ENCODE results near the gene CEP112.

The CEP112 gene

DNA sequence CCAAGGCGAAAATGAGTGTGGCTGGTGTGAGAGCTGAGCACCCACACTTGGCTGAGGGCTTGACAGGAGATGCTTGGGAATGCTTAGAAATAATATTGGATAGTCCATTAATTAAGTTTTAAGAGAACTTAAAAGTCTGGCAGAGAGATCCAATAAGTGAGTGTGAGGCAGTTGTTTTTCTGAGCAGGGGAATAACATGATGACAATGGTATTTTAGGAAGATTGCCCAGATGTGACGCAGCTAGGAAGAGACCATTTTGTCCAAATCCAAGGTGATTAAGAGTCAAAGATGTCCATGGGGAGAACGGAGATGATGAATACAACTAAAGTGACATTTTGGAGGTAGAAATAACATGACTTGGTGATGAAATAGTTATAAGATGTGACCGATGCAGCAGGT, 527.7 kb downstream of the CEP112 start:
- no peak for DNase-seq (ENCODE audit: low read depth in 1 of 2, low spot score in 1 of 2)

DNA sequence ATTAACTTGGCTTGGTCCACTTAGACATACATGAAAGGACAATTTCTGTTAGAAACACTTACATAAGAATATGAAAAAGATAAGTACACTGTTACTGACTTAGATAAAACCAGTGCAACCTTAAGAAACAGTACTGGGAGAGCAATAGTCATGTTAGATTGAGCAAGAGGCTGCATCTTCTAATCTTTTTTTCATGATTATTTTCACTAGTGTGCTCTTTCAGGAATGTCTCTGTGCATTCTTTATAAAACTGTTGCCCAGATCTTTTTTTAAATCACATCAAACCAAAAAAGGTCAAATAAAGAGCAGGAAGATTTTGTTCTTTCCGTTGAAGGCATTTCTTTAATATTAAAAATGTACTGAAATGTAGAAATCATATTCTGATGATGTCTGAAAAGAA, 529.7 kb downstream of the CEP112 start:
- no peak for DNase-seq (ENCODE audit: low read depth in 1 of 2, low spot score in 1 of 2)

DNA sequence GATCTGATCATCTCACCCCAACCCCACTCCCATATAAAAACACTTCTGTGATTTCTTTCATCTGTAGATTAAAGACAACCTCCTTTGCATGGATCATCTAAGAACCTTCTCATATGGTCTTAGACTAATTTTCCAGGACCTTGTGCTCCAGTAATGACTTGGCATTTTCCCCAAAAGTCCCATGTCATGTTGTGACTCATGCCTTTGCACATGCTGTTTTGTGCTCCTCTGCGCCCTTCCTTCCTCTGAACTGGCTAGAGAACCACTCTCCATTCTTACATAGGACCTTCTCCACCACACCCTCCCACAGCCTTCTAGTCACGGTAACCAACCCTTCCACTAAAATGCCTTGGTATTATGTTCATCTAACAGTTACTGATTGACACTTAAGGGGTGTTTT, 531.0 kb downstream of the CEP112 start:
- DNase-seq (ENCODE audit: low read depth in 1 of 2, low spot score in 1 of 2) = no peak

DNA sequence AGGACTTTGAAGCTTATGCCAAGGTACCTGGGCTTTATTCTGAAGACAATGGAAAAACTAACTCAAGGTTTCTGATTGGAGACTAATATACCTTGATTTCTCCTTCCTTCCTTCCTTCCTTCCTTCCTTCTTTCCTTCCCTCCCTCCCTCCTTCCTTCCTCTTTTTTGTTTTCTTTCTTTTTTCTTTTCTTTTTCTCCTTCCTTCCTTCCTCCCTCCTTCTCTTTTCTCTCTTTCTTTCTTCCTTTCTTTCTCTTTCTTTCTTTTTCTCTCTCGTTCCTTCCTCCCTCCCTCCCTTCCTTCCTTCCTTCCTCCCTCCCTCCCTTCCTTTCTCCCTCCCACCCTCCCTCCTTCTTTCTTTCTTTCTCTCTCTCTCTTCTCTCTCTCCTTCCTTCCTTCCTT, 531.9 kb downstream of the CEP112 start:
- DNase-seq (ENCODE audit: low read depth in 1 of 2, low spot score in 1 of 2) = no peak

DNA sequence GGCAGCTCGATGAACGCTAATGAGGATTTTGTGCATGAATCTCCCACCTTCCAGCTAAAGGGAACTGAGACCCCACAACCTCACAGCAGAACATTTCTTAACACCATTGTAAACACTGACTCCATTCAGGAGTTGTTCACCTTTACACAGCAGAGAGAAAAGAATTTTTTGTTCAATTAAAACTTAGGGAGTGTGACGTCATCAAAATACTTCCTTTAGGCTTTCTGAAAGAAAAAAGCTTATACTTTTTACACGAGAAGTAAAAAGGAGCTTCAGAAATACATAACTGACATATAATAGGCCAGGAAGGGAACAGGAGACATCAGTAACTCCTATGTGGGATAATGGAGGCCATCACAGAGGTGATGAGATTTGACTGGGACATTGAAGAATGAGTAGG, 532.4 kb downstream of the CEP112 start:
- no peak for DNase-seq (ENCODE audit: low read depth in 1 of 2, low spot score in 1 of 2)

DNA sequence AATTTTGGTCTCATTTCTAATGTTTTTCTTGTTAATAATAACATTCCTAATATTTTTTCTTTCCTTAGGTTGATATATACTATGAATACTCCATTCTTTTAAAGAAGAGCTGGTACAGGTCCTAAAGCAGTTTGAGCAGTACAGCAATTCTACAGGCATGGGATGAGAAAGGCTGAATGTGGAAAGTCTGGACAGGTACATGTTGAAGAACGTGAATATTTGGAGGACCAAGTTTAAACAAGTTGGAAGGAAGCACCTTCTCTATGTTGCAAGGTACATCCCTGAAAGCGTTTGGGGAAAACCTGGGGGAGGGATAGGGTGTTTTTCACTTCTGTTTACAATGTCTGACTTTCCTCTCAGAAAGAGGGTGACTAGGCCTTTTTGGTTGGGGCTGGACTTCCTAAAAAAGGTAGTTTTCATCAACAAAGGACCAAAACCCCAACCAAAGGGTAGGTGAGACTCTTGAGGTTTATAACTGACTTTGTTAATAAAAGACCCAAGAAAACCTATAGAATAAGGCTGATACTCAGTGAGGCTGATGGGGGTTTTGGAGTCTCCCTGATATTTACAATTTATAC, 534.6 kb downstream of the CEP112 start:
- DNase-seq (ENCODE audit: low read depth in 1 of 2, low spot score in 1 of 2) = no peak

DNA sequence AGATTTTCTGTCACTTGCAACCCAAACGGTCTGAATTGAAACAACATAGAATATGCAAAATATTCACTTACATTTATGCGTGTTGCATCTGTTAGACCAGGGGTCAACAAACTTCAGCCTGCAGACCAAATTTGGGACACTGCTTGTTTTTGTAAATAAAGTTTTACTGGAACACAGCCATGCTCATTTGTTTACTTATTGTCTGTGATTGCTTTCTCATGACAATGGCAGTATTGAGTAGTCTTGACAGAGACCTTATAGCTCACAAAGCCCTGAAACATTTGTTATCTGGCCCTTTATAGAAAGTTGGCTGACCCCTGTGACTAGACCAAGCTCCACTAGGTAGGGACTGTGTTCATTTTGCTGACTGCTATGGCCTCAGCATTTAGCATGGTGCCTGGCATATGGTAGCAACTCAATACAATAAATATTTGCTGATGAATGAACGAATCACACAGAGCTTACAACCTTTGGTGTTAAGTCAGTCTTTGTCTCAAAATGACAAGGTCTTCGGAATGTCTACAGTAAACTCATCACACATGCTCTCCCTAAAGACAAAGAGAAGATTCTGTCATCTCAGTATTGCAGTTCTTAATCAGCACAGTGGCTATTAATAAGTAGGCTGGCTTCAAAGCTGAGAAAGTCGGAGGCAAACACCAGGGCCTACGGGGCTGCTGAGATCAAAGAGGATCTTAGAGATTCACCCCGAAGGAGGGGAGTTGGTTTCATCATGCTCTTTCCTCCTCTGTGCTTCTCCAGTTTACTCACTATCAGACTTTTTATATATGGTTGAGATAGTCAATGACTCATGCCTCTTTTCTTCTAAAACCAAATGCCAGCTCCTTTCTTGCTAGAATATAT, 535.3 kb downstream of the CEP112 start:
- peak in 1 of 2 donors; percentile 59 for DNase-seq (ENCODE audit: low read depth in 1 of 2, low spot score in 1 of 2)

DNA sequence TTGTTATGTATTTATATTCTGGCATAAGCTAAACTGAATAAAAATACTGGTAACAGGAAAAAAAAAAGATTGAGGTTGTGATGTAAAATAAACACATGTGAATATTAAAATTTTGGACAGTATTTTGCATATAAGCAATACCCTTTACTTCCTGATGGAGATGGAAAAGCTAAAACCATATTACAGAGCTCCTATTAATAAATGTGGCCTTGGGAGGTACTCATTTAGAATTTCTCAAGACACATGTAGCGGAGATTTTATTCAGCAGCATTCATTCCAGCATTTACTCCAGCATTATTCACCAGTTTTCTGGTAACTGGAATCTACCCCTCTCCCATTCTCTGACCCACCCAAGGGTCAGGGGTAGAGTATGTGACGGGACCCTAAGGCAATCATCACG, 536.2 kb downstream of the CEP112 start:
- no peak for DNase-seq (ENCODE audit: low read depth in 1 of 2, low spot score in 1 of 2)

DNA sequence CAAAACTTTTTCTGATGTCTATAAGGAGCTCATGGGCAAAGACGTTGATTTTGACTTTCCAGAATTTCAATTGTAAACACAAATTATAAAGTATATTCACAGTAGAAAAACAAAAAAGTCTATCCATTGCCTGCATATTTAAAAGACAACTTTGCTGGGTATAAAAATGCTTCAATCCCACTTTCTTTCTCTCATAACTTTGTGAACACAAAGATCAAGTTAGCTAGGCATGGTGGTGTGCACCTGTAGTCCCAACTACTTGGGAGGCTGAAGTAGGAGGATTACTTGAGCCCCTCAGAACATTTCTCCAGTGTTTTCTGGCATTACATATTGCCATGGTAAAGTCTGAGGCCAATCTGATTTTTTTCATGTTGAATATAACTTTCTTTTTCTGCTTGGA, 547.4 kb downstream of the CEP112 start:
- no peak for DNase-seq (ENCODE audit: low read depth in 1 of 2, low spot score in 1 of 2)

DNA sequence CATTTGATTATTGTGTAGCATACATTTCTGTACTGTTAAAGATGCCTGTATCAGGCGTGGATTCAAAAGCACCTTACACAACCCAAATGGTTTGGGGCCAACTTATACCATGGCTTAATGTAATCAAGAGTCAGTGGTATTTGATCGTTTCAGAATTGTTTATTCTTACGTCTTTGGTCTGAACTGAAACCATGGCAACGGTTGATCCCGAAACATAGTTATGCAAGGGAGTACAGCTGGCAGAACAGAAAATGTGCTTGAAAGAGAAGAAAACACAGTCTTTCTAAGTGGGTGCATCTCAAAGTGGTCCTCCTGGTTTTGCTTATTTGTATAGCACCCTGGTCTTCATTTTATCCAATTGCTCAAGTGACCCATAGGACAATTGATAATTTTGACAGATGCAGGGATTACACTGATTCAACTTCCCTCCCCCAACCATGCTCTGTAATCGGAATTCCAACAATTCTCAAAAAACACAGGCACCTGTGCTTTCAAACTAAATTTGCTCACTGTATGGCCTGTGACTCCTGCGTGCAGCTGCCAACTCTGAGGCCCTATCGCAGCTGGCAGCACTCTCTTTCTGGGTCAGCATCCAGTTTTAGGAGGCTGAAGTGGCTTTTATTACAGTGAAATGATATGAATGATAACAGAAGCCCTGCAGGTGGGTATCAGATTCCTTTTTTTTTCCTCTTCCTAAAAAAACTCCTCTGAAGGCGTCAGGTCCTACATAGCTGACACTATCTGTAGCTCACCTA, 553.5 kb downstream of the CEP112 start:
- DNase-seq (ENCODE audit: low read depth in 1 of 2, low spot score in 1 of 2) = no peak

- no peak for DNase-seq (ENCODE audit: low read depth in 1 of 2, low spot score in 1 of 2)
Measured at GRCh38 chr17:65637786-65638185, 554.1 kb downstream of the CEP112 start.

DNA sequence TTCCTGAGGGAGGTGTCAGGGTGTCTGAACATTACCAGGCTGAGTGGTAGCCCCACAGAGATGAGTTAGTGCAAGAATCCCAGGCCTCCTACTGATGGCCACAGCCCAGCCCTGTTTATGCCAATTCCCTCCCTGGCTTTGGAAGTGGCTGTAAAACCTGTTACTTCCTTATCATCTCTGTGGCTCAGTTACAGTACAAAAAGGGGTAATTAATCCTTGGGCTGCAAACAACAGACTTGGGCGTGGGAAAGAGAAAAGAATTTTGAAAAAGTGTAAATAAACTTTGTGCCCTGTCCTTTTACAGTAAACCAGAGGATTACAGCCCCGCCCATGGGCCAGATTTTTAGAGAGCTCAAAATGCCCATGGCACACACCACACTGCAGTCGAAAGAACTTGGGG, 557.4 kb downstream of the CEP112 start:
- no peak for DNase-seq (ENCODE audit: low read depth in 1 of 2, low spot score in 1 of 2)

- DNase-seq (ENCODE audit: low read depth in 1 of 2, low spot score in 1 of 2) = no peak
Measured at GRCh38 chr17:65633988-65634387, 557.9 kb downstream of the CEP112 start.

GRCh38 chr17:65633146-65633881, 558.6 kb downstream of the CEP112 start:
- DNase-seq (ENCODE audit: low read depth in 1 of 2, low spot score in 1 of 2) = no peak

DNA sequence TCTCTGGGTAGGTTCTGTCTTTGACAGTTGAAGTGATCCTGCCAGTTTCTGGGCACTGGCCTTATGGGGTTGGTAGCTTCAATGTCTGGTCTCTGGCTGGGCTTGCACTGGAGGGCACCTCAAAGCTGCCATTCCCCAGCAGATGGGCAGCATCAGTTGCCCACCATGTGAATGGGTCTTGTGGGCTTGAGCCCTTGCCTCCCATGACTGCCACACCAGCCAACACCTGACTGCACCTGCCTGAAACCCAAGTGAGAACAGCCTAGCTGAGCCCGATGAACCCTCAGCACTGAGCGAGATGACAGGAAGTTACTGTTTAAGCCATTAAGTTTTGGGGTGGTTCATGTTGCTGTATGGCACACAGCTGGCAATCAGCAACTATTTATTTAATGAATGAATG, 561.4 kb downstream of the CEP112 start:
- DNase-seq (ENCODE audit: low read depth in 1 of 2, low spot score in 1 of 2) = no peak

- no peak for DNase-seq (ENCODE audit: low read depth in 1 of 2, low spot score in 1 of 2)
Measured at GRCh38 chr17:65629234-65629690, 562.7 kb downstream of the CEP112 start.

DNA sequence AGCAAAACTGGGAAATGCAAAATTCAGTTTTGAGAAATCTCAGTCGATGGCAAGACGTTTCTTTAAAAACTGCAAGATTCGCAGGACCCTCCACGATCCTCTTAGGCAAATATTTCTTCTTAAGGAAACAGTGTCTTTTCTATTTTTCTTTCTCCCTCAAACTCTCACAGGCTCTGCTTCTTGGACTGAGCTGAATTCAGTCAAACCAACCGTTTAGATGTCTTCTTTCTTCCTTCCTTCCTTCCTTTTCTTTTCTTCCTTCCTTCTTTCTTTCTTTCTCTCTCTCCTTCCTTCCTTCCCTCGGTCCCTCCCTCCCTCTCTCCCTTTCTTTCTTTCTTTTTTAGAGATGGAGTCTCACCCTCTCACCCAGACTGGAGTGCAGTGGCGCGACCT, 563.3 kb downstream of the CEP112 start:
- no peak for DNase-seq (ENCODE audit: low read depth in 1 of 2, low spot score in 1 of 2)

DNA sequence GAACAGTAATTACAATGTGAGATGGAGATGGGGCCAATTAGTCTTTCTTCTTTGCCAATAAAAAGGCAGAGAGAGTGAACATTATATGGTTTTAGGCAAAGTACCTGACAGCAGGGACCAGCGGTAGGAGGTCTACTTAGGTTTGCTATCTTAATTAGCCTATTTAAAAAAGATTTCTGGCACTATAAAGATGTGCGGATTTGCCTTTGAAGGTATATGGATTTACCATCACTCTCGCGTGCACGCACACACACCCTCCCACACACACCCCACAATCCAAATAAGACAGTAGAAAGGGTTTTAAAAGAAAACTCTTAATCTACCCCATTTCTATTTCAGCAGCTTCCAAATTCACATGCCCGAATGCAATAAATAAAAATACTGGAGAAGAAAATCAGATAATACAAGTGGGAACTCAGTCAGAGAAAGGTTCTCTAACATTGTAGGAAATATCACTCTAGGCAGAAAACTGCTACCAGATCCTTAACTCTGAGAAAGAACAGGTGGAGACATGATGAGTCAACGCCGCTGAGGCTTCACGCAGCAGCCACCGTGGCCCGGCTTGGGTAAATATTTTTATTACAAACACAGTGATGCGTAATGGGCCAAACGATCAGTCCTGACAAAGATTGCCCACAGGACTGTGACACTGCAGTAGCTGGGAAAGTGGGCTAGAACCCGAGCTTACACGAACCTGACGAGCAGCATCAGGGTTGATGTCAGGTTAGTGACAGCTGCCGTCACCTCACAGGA, 563.9 kb downstream of the CEP112 start:
- DNase-seq (ENCODE audit: low read depth in 1 of 2, low spot score in 1 of 2) = no peak

- DNase-seq (ENCODE audit: low read depth in 1 of 2, low spot score in 1 of 2) = no peak
Measured at GRCh38 chr17:65627108-65627507, 564.8 kb downstream of the CEP112 start.

GRCh38 chr17:65626451-65626850, 565.5 kb downstream of the CEP112 start:
- DNase-seq (ENCODE audit: low read depth in 1 of 2, low spot score in 1 of 2) = no peak

DNA sequence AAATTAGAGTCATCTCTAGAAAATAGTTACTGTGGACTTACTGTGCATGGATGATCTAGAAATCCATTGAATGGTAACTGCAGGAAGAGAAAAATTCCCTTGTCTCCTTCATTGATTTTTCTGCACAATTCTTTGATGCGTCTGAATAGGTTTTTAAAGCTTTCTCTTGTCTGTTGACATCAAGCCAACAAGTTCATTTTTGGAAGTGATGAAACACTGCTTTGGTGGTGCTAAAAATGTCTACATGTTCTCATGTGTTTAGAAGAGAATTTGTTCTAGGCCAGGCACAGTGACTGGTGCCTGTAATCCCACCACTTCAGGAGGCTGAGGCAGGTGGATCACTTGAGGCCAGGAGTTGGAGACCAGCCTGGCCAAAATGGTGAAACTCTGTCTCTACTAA, 573.4 kb downstream of the CEP112 start:
- DNase-seq (ENCODE audit: low read depth in 1 of 2, low spot score in 1 of 2) = no peak

Measured in activated CD4-positive, alpha-beta T cell treated with anti-CD3 and anti-CD28 coated beads, Interleukin-2, amount 50 U/mL, for 24 hours (primary cell).